Body of pancreas (tissue), 4 donors: ENCODE results near the gene ANKRD29. TPM values are rescaled to one million over a fixed set of nuclear protein-coding genes. Genes with fewer than 3 reads are reported as not detected.

Source experiments
- ATAC-seq: fragments of 150-250 bp; one replicate; pipeline ENCODE4 v1.9.1; 2016
- DNase-seq, 4 donors: peaks; one replicate each; pipeline ENCODE4 v3.0.0-alpha.2; 2019
- H3K27ac ChIP-seq, 4 donors: fragments of 200-600 bp; sonication (generic); 1 replicate in 3 of 4; 2 replicates in 1 of 4; pipeline versions ENCODE4 v1.5.1 to v1.6.1; 2016 to 2019; ENCODE audit warnings: mild to moderate bottlenecking in 1 of 4, mixed read lengths in 1 of 4, moderate library complexity in 1 of 4
- H3K27me3 ChIP-seq, 2 donors: fragments of 200-600 bp; sonication (generic); one replicate each; pipeline ENCODE4 v1.6.0; 2016; ENCODE audit warnings: mild to moderate bottlenecking in 1 of 2
- H3K36me3 ChIP-seq, 2 donors: fragments of 200-600 bp; sonication (generic); replicated peaks in 1 of 2; 2 replicates each; pipeline ENCODE4 v1.5.1; 2016; ENCODE audit warnings: low read depth in 2 of 2; ENCODE audit not compliant: insufficient read depth in 1 of 2
- H3K4me1 ChIP-seq: fragments of 200-600 bp; sonication (generic); one replicate; pipeline ENCODE4 v1.6.0; 2016
- H3K4me3 ChIP-seq, 2 donors: fragments of 200-600 bp; sonication (generic); 1 replicate in 1 of 2; 2 replicates in 1 of 2; pipeline ENCODE4 v1.5.1; 2016 to 2019
- H3K9me3 ChIP-seq, 3 donors: fragments of 200-600 bp; sonication (generic); 1 replicate in 2 of 3; 2 replicates in 1 of 3; pipeline ENCODE4 v1.5.1; 2016
- POLR2A ChIP-seq, 3 donors: fragments of 450-650 bp; IDR thresholded peaks; one replicate each; pipeline ENCODE4 v1.6.1; 2016; ENCODE audit warnings: antibody characterized with exemption in 3 of 3, mild to moderate bottlenecking in 2 of 3
- WGBS, 2 donors: methylation state at CpG; one replicate each; pipeline ENCODE4 v1.1.5; 2017; 5-methylcytosine and 5-hydroxymethylcytosine counted together
- intact Hi-C: fragments of 100-400 bp; cut with DNase I; formaldehyde crosslinking; loops from one replicate; pipeline ENCODE4 v1.15.1; 2023
- total RNA-seq, 2 donors: library from RNA; depleted of rRNA; stranded (reverse); fragments of >200 nt; gene quantifications; one replicate each; pipeline ENCODE4 v1.1.0, GENCODE V29; 2016
- TF ChIP-seq, protein P1 (sequence below), 7 experiments: fragments of 450-650 bp in 4 of 7; fragments of 200-600 bp in 3 of 7; sonication (generic) in 3 of 7; IDR thresholded peaks; one replicate each; pipeline ENCODE4 v1.5.1; 2016 to 2019; ENCODE audit warnings: antibody characterized with exemption in 7 of 7

ANKRD29 gene
- total RNA-seq, 2 donors from 2014 or later, result 0.52 to 3.3 TPM

DNA sequence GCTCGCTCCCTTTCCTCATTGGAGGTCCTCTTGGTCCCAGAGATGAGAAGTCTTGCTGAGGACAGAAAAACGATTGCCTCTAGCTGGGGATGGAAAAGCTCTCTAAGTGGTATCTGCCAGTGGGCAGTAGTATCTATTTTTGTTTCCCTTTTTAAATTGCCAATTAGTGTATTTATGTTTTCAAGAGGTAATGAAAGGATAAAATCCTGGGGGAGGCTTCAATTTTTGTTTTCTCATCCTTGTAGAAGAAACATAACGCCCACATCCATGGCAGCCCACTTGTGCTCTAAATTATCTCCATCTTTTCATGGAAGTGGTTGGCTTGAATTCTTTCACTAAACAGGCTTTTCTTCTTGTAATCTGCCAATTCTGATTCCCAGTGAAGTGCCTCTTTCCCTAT, 14.3 kb downstream of the ANKRD29 start:
- Histone ChIP-seq H3K4me3 (no peak overlapping the region), H3K27me3 (no peaks in the 10 kb centered on the region), H3K4me1 (peaks cover 6% of the 10 kb centered on the region), H3K9me3 (no peaks in the 10 kb centered on the region), H3K36me3 (no peaks in the 10 kb centered on the region), H3K27ac (no peak overlapping the region)
- 71 to 77% methylated on average over 3 of the region's 3 CpGs for WGBS, 2 donors
- TF ChIP-seq POLR2A (IDR thresholded peaks at IDR 0.05), result no peak
- TF ChIP-seq, protein P1, sequence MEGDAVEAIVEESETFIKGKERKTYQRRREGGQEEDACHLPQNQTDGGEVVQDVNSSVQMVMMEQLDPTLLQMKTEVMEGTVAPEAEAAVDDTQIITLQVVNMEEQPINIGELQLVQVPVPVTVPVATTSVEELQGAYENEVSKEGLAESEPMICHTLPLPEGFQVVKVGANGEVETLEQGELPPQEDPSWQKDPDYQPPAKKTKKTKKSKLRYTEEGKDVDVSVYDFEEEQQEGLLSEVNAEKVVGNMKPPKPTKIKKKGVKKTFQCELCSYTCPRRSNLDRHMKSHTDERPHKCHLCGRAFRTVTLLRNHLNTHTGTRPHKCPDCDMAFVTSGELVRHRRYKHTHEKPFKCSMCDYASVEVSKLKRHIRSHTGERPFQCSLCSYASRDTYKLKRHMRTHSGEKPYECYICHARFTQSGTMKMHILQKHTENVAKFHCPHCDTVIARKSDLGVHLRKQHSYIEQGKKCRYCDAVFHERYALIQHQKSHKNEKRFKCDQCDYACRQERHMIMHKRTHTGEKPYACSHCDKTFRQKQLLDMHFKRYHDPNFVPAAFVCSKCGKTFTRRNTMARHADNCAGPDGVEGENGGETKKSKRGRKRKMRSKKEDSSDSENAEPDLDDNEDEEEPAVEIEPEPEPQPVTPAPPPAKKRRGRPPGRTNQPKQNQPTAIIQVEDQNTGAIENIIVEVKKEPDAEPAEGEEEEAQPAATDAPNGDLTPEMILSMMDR (IDR thresholded peaks at IDR 0.05), result no peak
- intact Hi-C loops, result no loop called here
- no peak for DNase-seq
- no peak for ATAC-seq

GRCh38 chr18:23646282-23646681, 16.4 kb downstream of the ANKRD29 start:
- H3K4me3 ChIP-seq, result no peak overlapping the region
- H3K27ac ChIP-seq, result no peak overlapping the region
- ATAC-seq (no peak), DNase-seq (no peak)
- no peaks in the 10 kb centered on the region for H3K9me3 ChIP-seq
- H3K4me1 ChIP-seq, result peaks cover 6% of the 10 kb centered on the region
- intact Hi-C loops, result no loop called here
- 74 to 84% methylated on average over 2 of the region's 2 CpGs for WGBS, 2 donors
- H3K27me3 ChIP-seq, result no peaks in the 10 kb centered on the region
- TF ChIP-seq, protein P1 (IDR thresholded peaks at IDR 0.05), result no peak
- no peak for TF ChIP-seq POLR2A (IDR thresholded peaks at IDR 0.05)
- H3K36me3 ChIP-seq, result no peaks in the 10 kb centered on the region

GRCh38 chr18:23645568-23646175, 17.0 kb downstream of the ANKRD29 start:
- intact Hi-C loops, result no loop called here

GRCh38 chr18:23643815-23644490, 18.8 kb downstream of the ANKRD29 start:
- TF ChIP-seq, protein P1 (IDR thresholded peaks at IDR 0.05), result no peak
- TF ChIP-seq POLR2A (IDR thresholded peaks at IDR 0.05), result no peak
- no peak overlapping the region for H3K4me3 ChIP-seq
- DNase-seq, result no peak
- no peak overlapping the region for H3K27ac ChIP-seq
- H3K4me1 ChIP-seq, result no peaks in the 10 kb centered on the region
- H3K9me3 ChIP-seq, result no peaks in the 10 kb centered on the region
- WGBS, 2 donors, result 81 to 82% methylated on average over 2 of the region's 2 CpGs
- ATAC-seq, result no peak
- H3K27me3 ChIP-seq, result no peaks in the 10 kb centered on the region
- H3K36me3 ChIP-seq, result no peaks in the 10 kb centered on the region
- intact Hi-C loops, result no loop called here

More at GRCh38 chr18:23645568-23646175, 17.0 kb downstream of the ANKRD29 start:
- DNase-seq (no peak), ATAC-seq (no peak)
- WGBS, 2 donors, result 76 to 82% methylated on average over 4 of the region's 4 CpGs
- no peaks in the 10 kb centered on the region for H3K27me3 ChIP-seq
- H3K4me3 ChIP-seq, result no peak overlapping the region
- TF ChIP-seq POLR2A (IDR thresholded peaks at IDR 0.05), result no peak
- TF ChIP-seq, protein P1 (IDR thresholded peaks at IDR 0.05), result no peak
- no peak overlapping the region for H3K27ac ChIP-seq
- H3K36me3 ChIP-seq, result no peaks in the 10 kb centered on the region
- H3K9me3 ChIP-seq, result no peaks in the 10 kb centered on the region
- peaks cover 6% of the 10 kb centered on the region for H3K4me1 ChIP-seq
